Measurements from ENCODE around the gene MFSD8. TPM values are rescaled to one million over a fixed set of nuclear protein-coding genes. Genes with fewer than 3 reads are reported as not detected.

MFSD8 gene
- total RNA-seq, 4 donors from 2014 or later: 13.6 to 36.1 (median 16.3) TPM

DNA sequence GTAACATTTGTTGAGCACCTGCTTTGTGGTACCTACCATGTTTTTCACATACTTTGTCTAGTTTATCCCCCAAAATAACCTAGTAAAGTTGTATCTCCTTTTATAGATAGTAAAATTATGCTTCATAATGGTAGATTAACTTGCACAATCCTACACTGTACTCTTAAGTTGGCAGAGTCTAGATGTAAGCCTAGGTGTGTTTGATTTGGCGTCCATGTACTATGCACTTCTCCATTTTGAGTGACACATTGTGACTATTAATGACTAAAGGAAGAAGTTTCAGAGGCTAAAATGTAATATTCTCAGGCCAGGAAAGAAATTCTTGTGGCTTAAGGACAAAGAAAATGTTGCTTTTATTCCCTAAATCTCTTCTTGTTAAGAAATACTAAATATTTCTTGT, 68.9 kb downstream of the MFSD8 start:
- 91% methylated on average over 1 of the region's 1 CpG for WGBS
- intact Hi-C loops (cut with DNase I): no loop called here
- H3K36me3 ChIP-seq: no peaks in the 10 kb centered on the region

DNA sequence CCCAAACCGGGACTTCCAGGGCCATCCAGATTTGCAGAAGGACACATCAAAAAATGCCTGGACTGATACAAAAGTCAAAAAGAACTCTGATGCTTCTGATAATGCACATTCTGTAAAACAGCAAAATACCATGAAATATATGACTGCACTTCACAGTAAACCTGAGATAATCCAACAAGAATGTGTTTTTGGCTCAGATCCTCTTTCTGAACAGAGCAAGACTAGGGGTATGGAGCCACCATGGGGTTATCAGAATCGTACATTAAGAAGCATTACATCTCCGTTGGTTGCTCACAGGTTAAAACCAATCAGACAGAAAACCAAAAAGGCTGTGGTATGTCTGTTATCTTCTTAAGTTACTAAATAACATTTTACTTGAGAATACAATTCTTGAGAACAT, 75.1 kb downstream of the MFSD8 start:
- H3K9me3 ChIP-seq: no peaks in the 10 kb centered on the region
- TF ChIP-seq, protein P1, sequence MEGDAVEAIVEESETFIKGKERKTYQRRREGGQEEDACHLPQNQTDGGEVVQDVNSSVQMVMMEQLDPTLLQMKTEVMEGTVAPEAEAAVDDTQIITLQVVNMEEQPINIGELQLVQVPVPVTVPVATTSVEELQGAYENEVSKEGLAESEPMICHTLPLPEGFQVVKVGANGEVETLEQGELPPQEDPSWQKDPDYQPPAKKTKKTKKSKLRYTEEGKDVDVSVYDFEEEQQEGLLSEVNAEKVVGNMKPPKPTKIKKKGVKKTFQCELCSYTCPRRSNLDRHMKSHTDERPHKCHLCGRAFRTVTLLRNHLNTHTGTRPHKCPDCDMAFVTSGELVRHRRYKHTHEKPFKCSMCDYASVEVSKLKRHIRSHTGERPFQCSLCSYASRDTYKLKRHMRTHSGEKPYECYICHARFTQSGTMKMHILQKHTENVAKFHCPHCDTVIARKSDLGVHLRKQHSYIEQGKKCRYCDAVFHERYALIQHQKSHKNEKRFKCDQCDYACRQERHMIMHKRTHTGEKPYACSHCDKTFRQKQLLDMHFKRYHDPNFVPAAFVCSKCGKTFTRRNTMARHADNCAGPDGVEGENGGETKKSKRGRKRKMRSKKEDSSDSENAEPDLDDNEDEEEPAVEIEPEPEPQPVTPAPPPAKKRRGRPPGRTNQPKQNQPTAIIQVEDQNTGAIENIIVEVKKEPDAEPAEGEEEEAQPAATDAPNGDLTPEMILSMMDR (IDR thresholded peaks at IDR 0.05): no peak
- no peak for TF ChIP-seq POLR2AphosphoS5 (IDR thresholded peaks at IDR 0.05)
- TF ChIP-seq EP300 (IDR thresholded peaks at IDR 0.05): no peak
- TF ChIP-seq POLR2A (IDR thresholded peaks at IDR 0.05; ENCODE audit: low read depth): no peak
- no peak for DNase-seq (ENCODE audit: extremely low spot score)
- no peaks in the 10 kb centered on the region for H3K27me3 ChIP-seq
- no peaks in the 10 kb centered on the region for H3K36me3 ChIP-seq
- H3K4me3 ChIP-seq: no peak overlapping the region
- intact Hi-C loops (cut with DNase I): loop anchor here (10.0 kb wide), 1 partner anchor 175 kb away; the partner anchor contains the start of gene LARP1B
- no peaks in the 10 kb centered on the region for H3K4me1 ChIP-seq
- 74% methylated on average over 3 of the region's 3 CpGs for WGBS
- no peak overlapping the region for H3K27ac ChIP-seq (replicated peaks in 1 of 4)

More for the DNA sequence above, 68.9 kb downstream of the MFSD8 start:
- TF ChIP-seq, protein P1 (IDR thresholded peaks at IDR 0.05): no peak
- TF ChIP-seq EP300 (IDR thresholded peaks at IDR 0.05) (no peak), POLR2AphosphoS5 (IDR thresholded peaks at IDR 0.05) (no peak), POLR2A (IDR thresholded peaks at IDR 0.05; ENCODE audit: low read depth) (no peak)
- Histone ChIP-seq H3K27me3 (no peaks in the 10 kb centered on the region), H3K27ac (replicated peaks in 1 of 4) (no peak overlapping the region), H3K4me3 (no peak overlapping the region), H3K9me3 (no peaks in the 10 kb centered on the region), H3K4me1 (no peaks in the 10 kb centered on the region)
- DNase-seq (ENCODE audit: extremely low spot score): no peak

DNA sequence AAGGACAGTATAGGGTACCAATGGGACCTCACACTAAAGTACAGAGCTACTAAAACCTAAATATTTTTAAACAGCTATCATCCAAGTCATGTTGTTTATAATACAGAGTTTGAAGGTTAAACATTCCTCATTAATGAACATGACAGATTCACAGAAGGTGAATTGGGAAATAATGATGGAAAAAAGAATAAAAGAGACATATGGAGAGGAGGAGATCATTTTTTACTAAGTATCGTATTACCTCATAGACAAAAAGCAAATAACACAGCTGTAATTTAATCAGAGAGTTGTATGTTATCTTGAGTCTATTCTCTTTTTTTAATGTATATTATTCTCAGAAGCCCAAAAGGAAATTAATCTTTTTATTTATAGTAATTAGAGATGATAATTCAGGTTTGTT, 76.4 kb downstream of the MFSD8 start:
- WGBS: 63% methylated on average over 1 of the region's 1 CpG
- intact Hi-C loops (cut with DNase I): loop anchor here (10.0 kb wide), 1 partner anchor 176 kb away; the partner anchor contains the start of gene LARP1B
- Histone ChIP-seq H3K9me3 (no peaks in the 10 kb centered on the region), H3K27me3 (no peaks in the 10 kb centered on the region), H3K4me3 (no peak overlapping the region), H3K36me3 (no peaks in the 10 kb centered on the region), H3K27ac (replicated peaks in 1 of 4) (no peak overlapping the region), H3K4me1 (no peaks in the 10 kb centered on the region)
- no peak for DNase-seq (ENCODE audit: extremely low spot score)
- TF ChIP-seq, protein P1 (IDR thresholded peaks at IDR 0.05): no peak
- TF ChIP-seq POLR2AphosphoS5 (IDR thresholded peaks at IDR 0.05): no peak

DNA sequence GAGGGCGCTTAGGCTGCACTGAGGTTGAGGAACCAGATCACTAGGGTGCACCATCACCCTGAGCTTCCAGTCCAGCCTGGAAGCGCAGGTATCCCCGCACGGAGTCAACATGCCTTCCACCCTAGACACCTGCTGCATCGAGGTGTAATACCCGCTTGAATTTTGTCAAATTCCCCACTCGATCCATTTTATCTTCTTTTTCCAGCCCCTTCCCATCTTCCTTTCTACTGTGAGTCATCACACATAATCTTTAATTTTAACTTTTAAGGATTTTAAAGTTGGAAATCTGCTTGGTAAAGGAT, 83.5 kb downstream of the MFSD8 start:
- Histone ChIP-seq H3K36me3 (no peaks in the 10 kb centered on the region), H3K4me1 (peaks cover 9 to 16% (median 14%) of the 10 kb centered on the region in 4 donors), H3K9me3 (no peaks in the 10 kb centered on the region), H3K4me3 (peak overlapping the region; percentile 70 to 93 (median 82)), H3K27ac (replicated peaks in 1 of 4) (no peak overlapping the region), H3K27me3 (no peaks in the 10 kb centered on the region)
- DNase-seq (ENCODE audit: extremely low spot score): no peak
- intact Hi-C loops (cut with DNase I): loop anchor here (10.0 kb wide), 1 partner anchor 183 kb away; the partner anchor contains the start of gene LARP1B
- WGBS: 4% methylated on average over 7 of the region's 7 CpGs
- no peak for TF ChIP-seq POLR2AphosphoS5 (IDR thresholded peaks at IDR 0.05)
- TF ChIP-seq POLR2A (IDR thresholded peaks at IDR 0.05; ENCODE audit: low read depth): no peak
- no peak for TF ChIP-seq EP300 (IDR thresholded peaks at IDR 0.05)

DNA sequence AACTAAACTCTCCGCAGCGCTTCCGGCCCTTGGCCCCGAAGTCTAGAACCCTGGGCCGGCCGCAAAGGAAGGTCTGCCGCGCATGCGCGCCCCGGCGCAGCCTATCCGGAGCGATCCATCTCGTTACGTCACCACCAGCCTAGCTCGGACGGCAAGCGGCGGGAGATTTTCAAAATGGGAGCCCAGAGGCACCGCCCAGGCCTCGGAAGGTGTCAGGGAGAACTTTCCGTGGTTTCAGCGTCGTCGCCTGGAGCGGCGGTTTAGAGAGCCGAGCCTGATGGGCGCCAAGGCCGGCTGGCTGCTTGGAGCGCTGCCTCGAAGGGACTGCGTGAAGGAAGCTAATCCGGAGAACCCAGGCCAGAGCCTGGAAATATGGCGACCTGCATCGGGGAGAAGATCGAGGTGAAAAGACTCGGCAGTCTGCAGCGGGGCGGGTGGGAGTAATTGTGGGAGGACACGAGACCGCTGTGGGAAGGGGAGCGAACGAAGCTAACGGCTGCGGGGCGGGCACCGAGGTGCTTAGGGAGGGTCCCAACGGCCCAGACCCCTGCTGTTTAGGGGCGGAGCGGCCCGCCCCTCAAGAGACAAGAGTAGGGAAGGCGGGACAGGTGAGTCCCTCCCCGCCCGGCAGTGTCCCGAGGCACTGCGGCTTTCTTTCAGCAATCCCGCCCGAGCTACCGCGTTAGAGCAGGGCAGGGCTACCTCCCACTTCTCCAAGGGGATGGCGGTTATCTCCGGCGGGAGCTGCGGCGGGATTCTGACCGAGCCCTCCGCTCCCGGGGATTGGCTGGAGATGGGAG, 84.0 kb downstream of the MFSD8 start, which contains the start of gene PLK4:
PLK4 (plus strand) TSS at position 131 of the 800 bp plus-strand sequence; CDS start at position 373, 242 bp downstream.
- intact Hi-C loops (cut with DNase I): loop anchor here (10.0 kb wide), 1 partner anchor 184 kb away; the partner anchor contains the start of gene LARP1B
- Histone ChIP-seq H3K36me3 (no peaks in the 10 kb centered on the region), H3K9me3 (no peaks in the 10 kb centered on the region), H3K4me3 (peak within 1 kb of the TSS; percentile 70 to 93 (median 82)), H3K4me1 (peaks cover 9 to 16% (median 14%) of the 10 kb centered on the region in 4 donors), H3K27ac (replicated peaks in 1 of 4) (peak within 1 kb of the TSS; percentile 72 to 84 (median 78)), H3K27me3 (no peaks in the 10 kb centered on the region)
- TF ChIP-seq POLR2A (IDR thresholded peaks at IDR 0.05; ENCODE audit: low read depth) (no peak), POLR2AphosphoS5 (IDR thresholded peaks at IDR 0.05) (peak in 1 of 2 donors; percentile 88), EP300 (IDR thresholded peaks at IDR 0.05) (no peak)
- TF ChIP-seq, protein P1 (IDR thresholded peaks at IDR 0.05): no peak
- WGBS: under 1% methylated on average over 58 of the region's 70 CpGs
- peak; percentile 99 for DNase-seq (ENCODE audit: extremely low spot score)
